GM06990 (cell line): ENCODE measurements around the gene WBP2.

Experiments
- DNase-seq: peaks from one replicate; pipeline ENCODE4 v3.0.0-alpha.2; 2011; ENCODE audit not compliant: insufficient read length; ENCODE audit errors: extremely low read depth
- H3K27me3 ChIP-seq: replicated peaks from 2 replicates; pipeline ENCODE4 v1.6.0; 2011; ENCODE audit warnings: low read length; ENCODE audit not compliant: control insufficient read depth, insufficient read depth
- H3K36me3 ChIP-seq: 2 replicates; pipeline ENCODE4 v1.5.1; 2011; ENCODE audit warnings: low read length; ENCODE audit not compliant: control insufficient read depth, insufficient read depth
- H3K4me3 ChIP-seq: replicated peaks from 2 replicates; pipeline ENCODE4 v1.5.1; 2011; ENCODE audit warnings: low read depth, mild to moderate bottlenecking, control low read depth, low read length
- CTCF ChIP-seq: IDR thresholded peaks from 2 replicates; pipeline ENCODE4 v1.5.1; 2011; ENCODE audit warnings: low read length, control low read depth, mild to moderate bottlenecking, inconsistent platforms; ENCODE audit not compliant: insufficient read depth, poor library complexity, severe bottlenecking

WBP2 gene

DNA sequence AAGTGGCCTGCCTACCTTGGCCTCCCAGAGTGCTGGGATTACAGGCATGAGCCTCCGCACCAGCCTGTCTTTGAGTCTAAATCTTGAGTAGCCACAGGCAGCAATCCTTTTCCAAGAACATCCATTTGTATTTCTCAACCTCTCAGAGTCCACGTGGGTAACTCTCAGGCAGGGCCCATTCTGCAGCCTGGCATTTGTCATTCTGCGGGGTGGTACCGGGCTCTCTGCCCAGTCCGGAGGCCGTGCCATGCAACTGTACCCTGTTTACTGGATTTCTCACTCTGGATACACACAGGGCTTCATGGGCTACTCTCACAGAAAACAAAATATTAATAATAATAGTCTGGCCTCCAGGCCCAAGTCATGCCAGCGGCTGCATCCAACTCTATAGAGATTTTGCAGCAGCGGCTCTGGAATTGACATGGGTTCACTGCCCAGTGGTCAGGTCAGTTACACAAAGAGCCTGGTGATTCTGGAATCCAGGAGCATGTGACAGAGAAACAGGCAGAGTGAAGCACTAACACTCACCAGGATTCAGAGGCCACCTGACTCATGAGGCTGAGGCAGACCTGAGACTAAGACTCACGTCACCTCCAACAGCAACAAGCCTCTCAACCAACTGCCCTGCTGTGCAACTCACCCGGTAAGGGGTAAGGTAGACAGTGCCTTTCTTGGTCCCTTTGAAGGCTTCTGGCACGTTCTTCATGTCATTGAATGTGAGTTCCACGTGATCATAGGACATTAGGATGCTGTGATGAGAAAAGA is 4.0 kb downstream of the WBP2 start:
- no peak for TF ChIP-seq CTCF
- Histone ChIP-seq H3K27me3 (no peaks in the 10 kb centered on the region), H3K36me3 (peaks cover 32% of the 10 kb centered on the region), H3K4me3 (no peak overlapping the region)
- DNase-seq = no peak

DNA sequence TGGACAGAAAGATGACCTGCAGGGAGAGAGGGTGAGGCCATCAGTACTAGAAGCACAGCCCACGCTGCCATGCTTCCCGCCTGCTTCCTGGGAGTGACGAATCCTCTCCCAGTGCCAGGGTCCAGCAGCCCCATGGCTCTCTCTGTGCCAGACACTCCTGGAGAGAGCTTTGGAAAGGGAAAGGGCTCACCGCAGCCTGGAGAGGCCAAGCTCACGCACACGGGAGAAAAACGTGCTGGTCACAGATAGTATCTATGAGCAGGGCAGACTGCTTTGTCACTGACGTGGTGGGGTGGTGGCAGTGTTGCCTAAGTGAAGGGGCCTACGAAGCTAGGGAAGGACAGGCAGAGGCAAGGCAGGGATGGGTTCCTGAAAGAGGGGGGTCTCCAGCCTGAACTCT is 5.4 kb downstream of the WBP2 start:
- peaks cover 32% of the 10 kb centered on the region for H3K36me3 ChIP-seq
- H3K4me3 ChIP-seq = no peak overlapping the region
- no peaks in the 10 kb centered on the region for H3K27me3 ChIP-seq
- no peak for DNase-seq
- no peak for TF ChIP-seq CTCF

DNA sequence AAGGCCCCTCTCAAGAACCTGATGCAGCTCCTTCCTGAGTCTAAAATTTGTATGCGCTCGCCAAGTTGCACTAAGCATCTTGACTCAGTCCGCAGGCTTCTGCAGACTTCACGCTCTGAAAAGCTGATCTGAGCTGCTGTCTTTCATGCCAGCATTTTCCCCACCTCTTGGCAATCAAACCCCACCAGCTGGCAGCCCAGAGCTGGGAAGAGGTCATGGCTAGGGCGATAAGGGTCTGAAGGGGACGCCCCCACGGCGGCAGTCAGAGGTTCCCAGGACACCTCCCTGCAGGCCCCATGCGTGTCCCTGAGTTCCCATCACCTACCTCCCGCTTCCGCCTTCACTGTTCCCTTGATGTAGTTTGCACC is 5.9 kb downstream of the WBP2 start:
- TF ChIP-seq CTCF = no peak
- peaks cover 32% of the 10 kb centered on the region for H3K36me3 ChIP-seq
- no peak for DNase-seq
- H3K27me3 ChIP-seq = no peaks in the 10 kb centered on the region
- no peak overlapping the region for H3K4me3 ChIP-seq

DNA sequence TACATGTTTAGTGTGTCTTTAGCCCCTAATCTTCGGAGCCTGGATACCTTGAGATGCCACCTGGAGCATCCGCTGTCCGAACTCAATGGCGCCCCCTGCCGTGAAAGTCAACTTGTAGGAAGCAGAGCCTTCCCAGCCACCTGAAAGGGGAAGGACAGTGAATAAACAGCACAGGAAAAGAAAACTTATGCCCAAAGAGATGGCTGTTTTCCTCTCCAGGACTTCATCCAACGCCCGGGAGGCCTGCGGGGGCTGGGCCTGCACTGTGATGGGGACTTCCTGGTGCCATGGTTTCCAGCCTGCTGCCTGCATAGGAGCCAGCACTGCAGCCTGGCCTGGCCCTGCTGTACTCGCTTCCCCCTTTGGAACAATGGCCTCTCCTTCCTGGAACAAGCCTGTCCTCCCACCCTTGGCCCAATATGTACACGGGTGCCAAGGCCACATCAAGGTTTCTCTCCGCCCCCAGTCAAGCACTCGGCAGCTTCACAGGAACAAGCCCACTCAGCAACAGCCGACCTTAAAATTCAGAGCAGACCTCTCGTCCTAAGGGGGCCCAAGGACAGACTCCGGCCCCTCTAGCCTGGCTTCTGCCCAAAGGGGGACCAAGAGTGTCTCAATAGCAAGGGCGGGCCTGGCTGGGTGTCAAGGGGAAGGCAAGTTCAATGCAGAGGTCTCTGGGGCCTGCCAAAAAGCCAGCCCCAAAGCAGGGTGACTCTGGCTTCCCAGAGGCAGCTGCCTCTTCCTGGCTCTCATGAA is 6.4 kb downstream of the WBP2 start:
- DNase-seq = peak; percentile 33
- no peak overlapping the region for H3K4me3 ChIP-seq
- peak; percentile 84 for TF ChIP-seq CTCF
- H3K27me3 ChIP-seq = no peaks in the 10 kb centered on the region
- H3K36me3 ChIP-seq = peaks cover 32% of the 10 kb centered on the region

DNA sequence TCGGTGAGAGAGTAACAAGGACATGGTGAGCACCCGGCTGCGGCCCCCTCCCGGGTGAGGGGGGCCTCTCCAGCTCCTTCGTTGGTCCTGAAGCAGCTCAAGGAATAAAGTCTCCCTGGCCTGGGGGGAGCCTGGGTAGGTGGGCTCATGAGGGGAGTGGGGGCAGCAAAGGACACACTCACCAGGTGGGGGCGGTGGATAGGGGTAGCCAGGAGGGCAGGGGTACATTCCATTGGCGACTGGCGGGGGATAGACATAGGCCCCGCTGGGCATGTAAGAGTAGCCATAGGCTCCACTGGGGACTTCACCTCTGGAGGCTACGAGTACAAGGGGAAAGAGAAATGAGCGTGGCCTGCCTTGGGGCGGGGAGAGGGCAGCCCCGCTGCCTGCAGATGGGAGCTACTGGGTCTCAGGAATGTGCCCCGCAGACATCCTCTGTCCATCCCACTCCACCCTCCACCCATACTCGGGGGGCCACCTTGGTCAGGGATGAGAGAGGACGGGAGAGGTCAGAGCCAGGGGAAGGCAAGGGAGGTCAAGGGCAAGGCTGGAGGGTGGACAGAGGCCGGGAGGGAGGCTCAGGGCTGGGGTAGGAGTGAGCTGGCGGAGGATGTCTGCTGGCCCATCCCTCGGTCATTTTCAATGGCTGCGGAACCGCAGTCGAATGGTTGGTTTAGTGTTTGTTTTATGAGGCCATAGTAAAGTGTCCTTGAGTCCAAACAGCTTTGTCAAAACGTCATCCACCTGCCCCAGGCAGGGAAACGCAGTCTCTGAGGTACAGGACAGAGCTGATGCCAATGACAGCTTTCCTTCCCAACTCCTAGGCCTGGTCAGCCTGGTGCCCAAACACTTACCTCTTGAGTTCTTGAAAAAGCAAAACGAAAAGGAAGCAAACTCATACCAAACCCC is 7.3 kb downstream of the WBP2 start:
- TF ChIP-seq CTCF = no peak

More for the DNA sequence above, 7.3 kb downstream of the WBP2 start:
- Histone ChIP-seq H3K4me3 (no peak overlapping the region), H3K36me3 (peaks cover 32% of the 10 kb centered on the region), H3K27me3 (no peaks in the 10 kb centered on the region)
- peak; percentile 7 for DNase-seq
